Activated T-helper 1 cell treated with anti-CD3 and anti-CD28 coated beads, Interleukin-12 subunit alpha, Interleukin-12 subunit beta, Interleukin-2, Interleukin-4 antibody, amounts not matched to agents 30 ng/mL and 10 ng/mL and 1 ng/mL, durations not matched to agents 14 hours and 24 hours and 36 hours (primary cell): ENCODE measurements around the gene AIF1L. TPM values are rescaled to one million over a fixed set of nuclear protein-coding genes. Genes with fewer than 3 reads are reported as not detected.

Source experiments
- DNase-seq: peaks from one replicate; pipeline ENCODE4 v3.0.0; 2021; ENCODE audit warnings: low spot score
- H3K27ac Mint-ChIP-seq: one replicate; pipeline ENCODE4 v1.8.0; 2021; ENCODE audit warnings: mild to moderate bottlenecking, mixed read lengths
- H3K27me3 Mint-ChIP-seq: one replicate; pipeline ENCODE4 v1.8.0; 2022; ENCODE audit warnings: mild to moderate bottlenecking, moderate library complexity, mixed read lengths; ENCODE audit not compliant: insufficient read depth
- H3K36me3 Mint-ChIP-seq: one replicate; pipeline ENCODE4 v1.8.0; 2021; ENCODE audit warnings: low read depth, mixed read lengths
- H3K4me1 Mint-ChIP-seq: one replicate; pipeline ENCODE4 v1.8.0; 2021; ENCODE audit warnings: low read depth, mixed read lengths
- H3K4me3 Mint-ChIP-seq: one replicate; pipeline ENCODE4 v1.8.0; 2021; ENCODE audit warnings: mild to moderate bottlenecking, moderate library complexity, mixed read lengths
- H3K9me3 Mint-ChIP-seq: one replicate; pipeline ENCODE4 v1.8.0; 2021; ENCODE audit warnings: mixed read lengths
- intact Hi-C: fragments of 100-400 bp; cut with micrococcal nuclease; formaldehyde crosslinking; loops from one replicate; pipeline ENCODE4 v1.15.1; 2024
- total RNA-seq: library from RNA; stranded (reverse); gene quantifications from 2 replicates; pipeline ENCODE4 v1.2.3, GENCODE V29; 2022

The AIF1L gene
- total RNA-seq, 1 donor from 2014 or later: 0.34 TPM

GRCh38 chr9:131065599-131065998, 30.7 kb upstream of the AIF1L start:
- H3K36me3 Mint-ChIP-seq: no peaks in the 10 kb centered on the region
- DNase-seq: no peak

DNA sequence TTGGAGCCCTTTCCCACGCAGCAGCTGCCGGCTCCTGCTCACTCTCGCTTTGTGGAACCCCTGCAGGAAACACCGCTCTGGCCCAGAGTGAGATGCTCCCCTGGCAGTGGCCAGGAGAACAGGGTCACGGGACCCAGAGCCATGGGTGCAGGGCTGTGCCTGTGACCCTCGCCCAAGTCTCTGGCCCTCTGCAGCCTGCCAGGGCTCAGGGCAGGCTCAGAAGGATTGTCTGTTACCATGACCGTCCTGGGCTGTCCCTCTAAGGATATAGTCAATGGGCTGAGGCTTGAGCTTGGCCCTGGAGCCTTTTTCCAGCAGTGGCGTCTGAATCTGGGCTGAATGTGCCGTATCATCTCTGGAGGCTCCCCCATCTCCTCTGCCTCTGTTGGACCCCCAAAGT, 28.7 kb upstream of the AIF1L start:
- Mint-ChIP-seq H3K4me1 (no peaks in the 10 kb centered on the region), H3K36me3 (no peaks in the 10 kb centered on the region), H3K4me3 (no peak overlapping the region), H3K27me3 (no peaks in the 10 kb centered on the region), H3K27ac (no peak overlapping the region), H3K9me3 (no peaks in the 10 kb centered on the region)
- intact Hi-C loops: no loop called here
- no peak for DNase-seq

More at GRCh38 chr9:131065599-131065998, 30.7 kb upstream of the AIF1L start:
- intact Hi-C loops: no loop called here
- Mint-ChIP-seq H3K4me1 (no peaks in the 10 kb centered on the region), H3K9me3 (no peaks in the 10 kb centered on the region), H3K4me3 (no peak overlapping the region), H3K27ac (no peak overlapping the region), H3K27me3 (no peaks in the 10 kb centered on the region)

GRCh38 chr9:131068076-131068816, 28.1 kb upstream of the AIF1L start:
- Mint-ChIP-seq H3K9me3 (no peaks in the 10 kb centered on the region), H3K4me3 (no peak overlapping the region), H3K4me1 (no peaks in the 10 kb centered on the region), H3K27ac (no peak overlapping the region), H3K27me3 (no peaks in the 10 kb centered on the region), H3K36me3 (no peaks in the 10 kb centered on the region)
- intact Hi-C loops: no loop called here
- DNase-seq: no peak

DNA sequence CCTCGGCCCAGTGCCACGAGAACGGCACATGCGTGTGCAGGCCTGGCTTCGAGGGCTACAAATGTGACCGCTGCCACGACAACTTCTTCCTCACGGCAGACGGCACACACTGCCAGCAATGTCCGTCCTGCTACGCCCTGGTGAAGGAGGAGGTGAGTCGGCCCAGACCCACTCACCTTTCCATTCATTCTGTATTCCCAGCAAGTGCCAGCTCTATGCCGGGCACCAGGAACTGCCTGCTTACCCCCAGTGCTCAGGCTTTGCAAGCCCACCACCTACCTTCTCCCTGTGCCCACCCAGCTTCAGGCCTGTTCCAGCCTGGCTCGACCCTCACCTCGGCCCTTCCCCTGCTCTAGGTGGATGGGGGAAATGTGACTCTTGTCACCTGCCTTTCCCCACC, 26.6 kb upstream of the AIF1L start:
- no peak for DNase-seq
- H3K27ac Mint-ChIP-seq: no peak overlapping the region
- no peaks in the 10 kb centered on the region for H3K27me3 Mint-ChIP-seq
- no peaks in the 10 kb centered on the region for H3K9me3 Mint-ChIP-seq
- no peaks in the 10 kb centered on the region for H3K4me1 Mint-ChIP-seq
- no peaks in the 10 kb centered on the region for H3K36me3 Mint-ChIP-seq
- intact Hi-C loops: no loop called here
- no peak overlapping the region for H3K4me3 Mint-ChIP-seq

DNA sequence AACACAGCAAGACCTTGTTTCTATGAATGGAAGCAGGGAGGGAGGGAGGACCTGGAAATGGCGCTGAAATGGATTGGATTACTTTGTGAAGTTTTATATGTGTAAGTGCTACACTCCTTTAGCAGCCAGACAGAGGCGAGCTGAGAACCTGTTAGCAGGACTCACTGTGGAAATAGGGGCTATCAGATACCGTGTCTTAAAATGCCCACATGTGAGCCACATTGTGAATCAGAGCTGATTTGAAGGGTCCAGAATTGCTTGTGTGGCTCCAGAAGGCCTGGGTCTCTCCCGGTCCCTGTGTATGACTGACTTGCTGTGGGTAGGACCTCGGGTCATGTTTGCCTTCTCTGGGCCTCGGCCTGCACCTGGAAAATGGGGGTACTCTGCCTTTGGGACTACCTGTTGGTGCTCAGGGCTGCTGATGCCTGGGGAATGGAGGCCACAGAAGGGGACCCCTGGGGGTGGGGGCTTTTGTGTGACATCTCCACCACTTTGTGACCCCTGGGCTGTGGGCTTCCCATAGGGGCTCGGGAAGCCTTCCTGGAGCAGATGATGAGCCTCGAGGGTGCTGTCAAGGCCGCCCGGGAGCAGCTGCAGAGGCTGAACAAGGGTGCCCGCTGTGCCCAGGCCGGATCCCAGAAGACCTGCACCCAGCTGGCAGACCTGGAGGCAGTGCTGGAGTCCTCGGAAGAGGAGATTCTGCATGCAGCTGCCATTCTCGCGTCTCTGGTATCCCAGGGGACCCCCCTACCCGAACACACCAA, 24.0 kb upstream of the AIF1L start:
- H3K27me3 Mint-ChIP-seq: no peaks in the 10 kb centered on the region
- intact Hi-C loops: no loop called here
- no peak overlapping the region for H3K4me3 Mint-ChIP-seq
- no peaks in the 10 kb centered on the region for H3K4me1 Mint-ChIP-seq
- H3K27ac Mint-ChIP-seq: no peak overlapping the region
- no peaks in the 10 kb centered on the region for H3K36me3 Mint-ChIP-seq
- no peaks in the 10 kb centered on the region for H3K9me3 Mint-ChIP-seq
- DNase-seq: no peak

DNA sequence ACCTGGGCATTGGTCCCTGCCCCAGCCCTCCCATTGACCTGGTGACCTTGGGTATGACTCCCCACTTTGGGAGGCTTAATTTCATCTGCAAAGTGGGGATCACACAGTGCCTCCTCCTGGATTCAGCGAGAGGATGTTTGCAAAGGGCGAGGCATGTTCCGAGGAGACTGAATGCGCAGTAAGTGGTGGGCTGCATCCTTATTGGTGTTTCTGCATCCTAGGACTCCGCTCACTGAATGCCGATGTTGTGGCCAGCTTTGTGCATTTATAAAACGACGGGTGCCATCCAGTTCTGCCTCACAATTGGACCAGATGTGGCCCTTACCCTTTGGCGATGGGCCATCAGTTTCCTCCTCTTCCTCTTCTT, 23.5 kb upstream of the AIF1L start:
- Mint-ChIP-seq H3K27me3 (no peaks in the 10 kb centered on the region), H3K9me3 (no peaks in the 10 kb centered on the region), H3K4me3 (no peak overlapping the region), H3K36me3 (no peaks in the 10 kb centered on the region), H3K27ac (no peak overlapping the region), H3K4me1 (no peaks in the 10 kb centered on the region)
- no peak for DNase-seq
- intact Hi-C loops: no loop called here

DNA sequence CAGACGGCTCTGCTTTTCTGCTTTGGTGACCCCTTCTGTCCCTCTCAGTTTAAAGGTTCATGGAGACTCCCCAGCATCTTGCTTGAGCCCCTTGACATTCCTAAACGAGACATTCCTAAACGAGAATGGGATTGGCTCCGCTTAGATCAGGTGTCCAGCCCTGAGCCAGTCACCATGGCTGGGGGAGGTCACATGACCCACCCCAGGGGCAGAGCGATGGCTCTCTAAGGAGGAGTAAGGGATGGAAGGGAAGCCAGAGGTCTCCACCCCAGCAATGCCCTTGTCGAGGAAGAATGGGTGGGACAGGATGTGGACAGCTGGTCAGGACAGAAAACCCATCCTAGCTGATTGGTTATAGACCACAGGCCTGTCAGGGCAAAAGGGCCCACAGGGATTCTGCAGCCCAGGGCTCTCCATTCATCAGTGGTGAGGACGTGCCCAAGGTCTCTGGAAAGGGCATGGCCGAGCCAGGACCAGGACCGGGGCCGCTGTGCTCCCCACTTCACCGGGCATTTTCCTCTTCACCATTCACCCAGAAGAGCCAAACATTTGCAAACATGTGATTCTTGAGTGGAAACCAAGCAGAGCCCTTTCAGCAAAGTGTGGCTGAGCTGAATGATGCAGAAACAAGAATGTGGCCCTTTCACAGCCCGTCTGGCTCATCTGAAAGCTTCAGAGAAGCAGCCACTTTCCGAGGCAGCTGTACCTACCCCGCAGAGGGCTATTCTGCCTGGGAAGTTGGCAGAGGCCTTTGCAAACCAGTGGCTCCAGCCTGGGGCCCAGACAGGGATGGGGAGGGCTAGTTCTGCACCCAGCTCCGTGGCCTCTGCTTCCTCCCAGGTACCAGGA, 19.8 kb upstream of the AIF1L start:
- intact Hi-C loops: no loop called here
- no peaks in the 10 kb centered on the region for H3K36me3 Mint-ChIP-seq
- no peaks in the 10 kb centered on the region for H3K27me3 Mint-ChIP-seq
- no peak overlapping the region for H3K27ac Mint-ChIP-seq
- H3K4me1 Mint-ChIP-seq: no peaks in the 10 kb centered on the region
- no peak overlapping the region for H3K4me3 Mint-ChIP-seq
- DNase-seq: no peak
- H3K9me3 Mint-ChIP-seq: no peaks in the 10 kb centered on the region

- DNase-seq: no peak
- H3K36me3 Mint-ChIP-seq: no peaks in the 10 kb centered on the region
- no peak overlapping the region for H3K27ac Mint-ChIP-seq
- peaks cover 1% of the 10 kb centered on the region for H3K27me3 Mint-ChIP-seq
- no peak overlapping the region for H3K4me3 Mint-ChIP-seq
- intact Hi-C loops: no loop called here
- H3K9me3 Mint-ChIP-seq: no peaks in the 10 kb centered on the region
- H3K4me1 Mint-ChIP-seq: no peaks in the 10 kb centered on the region
Measured at GRCh38 chr9:131078427-131079366, 17.6 kb upstream of the AIF1L start.

DNA sequence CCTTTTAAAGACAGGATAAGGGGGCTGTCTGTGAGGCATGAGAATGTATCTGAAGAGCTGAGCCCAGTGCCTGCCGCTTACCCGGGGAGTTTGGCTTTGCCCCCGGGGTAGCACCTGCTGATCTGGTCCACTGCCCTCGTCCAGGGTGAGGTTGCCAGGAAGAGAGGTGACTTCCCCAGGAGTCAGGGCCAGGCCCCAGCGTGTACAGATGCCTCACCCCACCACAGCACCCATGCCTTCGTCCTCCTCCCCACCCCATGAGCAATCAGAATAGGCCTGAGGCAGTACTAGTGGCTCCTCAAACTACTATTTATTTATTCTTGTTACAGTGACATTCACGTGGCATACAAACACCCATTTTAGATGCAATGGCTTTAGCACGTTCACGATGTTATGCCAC, 15.7 kb upstream of the AIF1L start:
- DNase-seq: no peak
- H3K36me3 Mint-ChIP-seq: no peaks in the 10 kb centered on the region
- no peak overlapping the region for H3K4me3 Mint-ChIP-seq
- no peak overlapping the region for H3K27ac Mint-ChIP-seq
- intact Hi-C loops: no loop called here
- peaks cover 1% of the 10 kb centered on the region for H3K27me3 Mint-ChIP-seq
- H3K9me3 Mint-ChIP-seq: no peaks in the 10 kb centered on the region
- no peaks in the 10 kb centered on the region for H3K4me1 Mint-ChIP-seq

- DNase-seq: no peak
- H3K36me3 Mint-ChIP-seq: no peaks in the 10 kb centered on the region
- no peaks in the 10 kb centered on the region for H3K9me3 Mint-ChIP-seq
- H3K4me3 Mint-ChIP-seq: no peak overlapping the region
- H3K27me3 Mint-ChIP-seq: peaks cover 1% of the 10 kb centered on the region
- intact Hi-C loops: no loop called here
- no peaks in the 10 kb centered on the region for H3K4me1 Mint-ChIP-seq
- no peak overlapping the region for H3K27ac Mint-ChIP-seq
Measured at GRCh38 chr9:131081868-131082267, 14.5 kb upstream of the AIF1L start.

GRCh38 chr9:131082774-131083512, 13.4 kb upstream of the AIF1L start:
- Mint-ChIP-seq H3K36me3 (no peaks in the 10 kb centered on the region), H3K4me1 (no peaks in the 10 kb centered on the region), H3K27me3 (peaks cover 1% of the 10 kb centered on the region), H3K27ac (no peak overlapping the region), H3K9me3 (no peaks in the 10 kb centered on the region), H3K4me3 (no peak overlapping the region)
- intact Hi-C loops: no loop called here
- DNase-seq: no peak
